GM21515 (cell line): ENCODE data around the gene METTL6.
"Not testable (repeated sequence)": the region's sequence is repeated elsewhere in the genome, so short reads cannot be mapped to it uniquely, and the experiment has no call there.

Experiments used
- ATAC-seq: cut with Tn5 transposase; IDR thresholded peaks from one replicate; pipeline ENCODE4 v1.9.1; 2021; ENCODE audit not compliant: unreplicated experiment

The METTL6 gene

DNA sequence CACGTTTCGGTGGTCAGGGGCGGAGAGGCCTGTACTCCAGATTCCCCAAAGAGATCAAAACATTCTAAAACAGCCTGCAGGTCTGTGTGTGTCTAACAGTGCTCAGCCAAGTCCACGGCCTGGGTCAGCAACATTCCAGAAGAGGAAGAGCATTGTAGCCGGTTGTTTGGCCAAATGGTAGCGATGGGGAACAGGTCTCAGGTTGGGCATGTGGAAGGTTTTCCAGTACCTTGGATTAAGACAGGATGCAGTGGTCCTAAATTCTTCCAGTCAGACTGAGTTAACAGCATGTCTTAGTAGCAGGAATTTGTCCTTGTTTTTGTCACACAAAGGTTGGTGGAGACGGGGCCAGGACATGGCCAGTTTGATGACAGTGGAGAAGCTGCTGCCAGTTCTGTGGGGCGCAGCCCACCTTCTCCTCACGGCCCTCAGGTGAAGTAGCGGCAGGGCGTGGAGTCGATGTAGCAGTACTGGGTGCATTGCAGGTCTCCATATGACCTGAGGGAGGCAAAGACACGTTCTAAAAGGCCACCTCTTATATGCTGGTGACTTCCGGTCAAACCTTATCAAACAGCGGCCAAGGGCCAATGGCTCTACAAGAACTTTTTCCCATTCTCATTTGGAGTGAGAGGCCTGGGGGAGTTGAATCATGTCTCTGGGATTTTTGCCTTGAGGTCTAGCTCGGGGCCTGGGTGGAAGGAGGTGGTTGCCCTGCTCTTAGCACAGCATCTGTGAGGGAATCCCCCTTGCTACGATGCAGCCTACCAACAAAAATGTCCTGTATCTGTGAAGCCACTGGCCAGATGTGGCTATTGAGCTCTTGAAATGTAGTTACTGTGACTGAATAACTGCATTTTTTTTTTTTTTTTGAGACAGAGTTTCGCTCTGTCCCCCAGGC is 24.1 kb upstream of the METTL6 start:
- ATAC-seq, result no peak

DNA sequence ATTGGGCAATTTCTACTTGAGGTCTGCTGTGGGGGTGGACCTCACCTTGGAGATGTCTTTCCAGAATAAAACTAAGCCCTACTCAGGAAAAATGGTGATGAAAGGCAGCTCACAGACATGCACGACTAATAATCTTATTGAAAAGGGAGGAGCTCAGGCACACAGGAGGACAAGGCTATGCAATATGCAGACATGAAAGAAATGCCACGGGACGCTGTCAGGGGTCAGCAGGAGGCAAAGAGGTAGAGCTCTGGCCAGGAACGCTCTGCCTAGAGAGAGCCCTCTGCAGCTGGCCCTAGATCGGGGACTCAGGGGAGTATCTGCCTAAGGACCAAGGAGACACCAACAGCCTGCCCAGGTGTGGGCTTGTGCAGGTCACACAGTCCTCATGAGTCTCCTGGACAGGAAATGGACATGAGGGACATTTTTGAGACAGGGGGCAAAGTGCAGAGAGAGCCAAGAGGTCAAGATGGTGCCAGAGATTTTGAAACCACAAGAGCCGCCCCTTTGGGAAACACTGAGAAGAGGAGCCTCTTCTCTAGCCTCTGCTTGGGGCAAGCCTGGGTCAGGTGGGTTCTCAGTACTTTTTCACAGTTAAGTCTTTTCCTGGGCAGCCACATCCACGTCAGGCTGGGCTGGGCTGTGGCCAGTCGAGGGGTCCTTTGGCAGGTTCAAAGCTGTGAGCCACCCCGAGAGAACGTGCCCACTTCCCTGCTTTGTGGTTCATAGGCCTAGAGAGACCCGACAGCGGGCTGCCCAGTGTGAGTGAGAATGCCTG is 23.3 kb upstream of the METTL6 start:
- ATAC-seq, result no peak

DNA sequence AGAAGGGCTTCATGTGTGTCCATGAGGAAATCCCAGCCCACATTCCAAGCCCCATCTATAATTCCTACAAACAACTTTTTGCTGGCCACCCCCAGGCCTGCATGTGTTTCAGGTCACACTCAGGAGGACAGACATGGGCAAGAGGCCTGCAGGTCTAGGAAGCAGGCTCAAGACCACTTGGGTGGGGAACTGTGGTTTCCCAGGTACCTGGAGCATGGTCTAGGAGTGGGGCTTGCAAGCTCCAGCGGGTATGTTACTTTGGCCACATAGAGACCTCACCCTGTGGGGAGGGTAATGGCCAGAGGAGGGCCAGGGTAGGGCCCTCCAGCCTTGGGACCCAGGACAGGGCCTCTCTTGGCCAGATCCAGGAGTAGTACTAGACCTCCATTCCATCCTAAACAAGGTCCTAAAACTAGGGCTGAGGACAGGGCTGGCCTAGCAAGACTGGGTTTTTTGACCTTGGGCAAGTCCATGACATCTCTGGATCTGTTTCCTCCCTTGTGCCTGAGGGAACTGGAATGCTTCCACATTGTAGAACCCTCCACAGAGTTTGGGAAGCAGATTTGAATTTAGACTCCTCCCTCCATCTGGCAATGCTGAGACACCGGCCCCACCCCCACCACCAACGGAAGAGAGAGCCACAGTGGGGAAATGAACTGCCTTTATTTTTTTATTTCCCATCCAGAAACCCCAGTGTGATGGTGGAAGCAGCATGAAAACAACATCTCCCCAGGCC is 22.3 kb upstream of the METTL6 start:
- no peak for ATAC-seq

DNA sequence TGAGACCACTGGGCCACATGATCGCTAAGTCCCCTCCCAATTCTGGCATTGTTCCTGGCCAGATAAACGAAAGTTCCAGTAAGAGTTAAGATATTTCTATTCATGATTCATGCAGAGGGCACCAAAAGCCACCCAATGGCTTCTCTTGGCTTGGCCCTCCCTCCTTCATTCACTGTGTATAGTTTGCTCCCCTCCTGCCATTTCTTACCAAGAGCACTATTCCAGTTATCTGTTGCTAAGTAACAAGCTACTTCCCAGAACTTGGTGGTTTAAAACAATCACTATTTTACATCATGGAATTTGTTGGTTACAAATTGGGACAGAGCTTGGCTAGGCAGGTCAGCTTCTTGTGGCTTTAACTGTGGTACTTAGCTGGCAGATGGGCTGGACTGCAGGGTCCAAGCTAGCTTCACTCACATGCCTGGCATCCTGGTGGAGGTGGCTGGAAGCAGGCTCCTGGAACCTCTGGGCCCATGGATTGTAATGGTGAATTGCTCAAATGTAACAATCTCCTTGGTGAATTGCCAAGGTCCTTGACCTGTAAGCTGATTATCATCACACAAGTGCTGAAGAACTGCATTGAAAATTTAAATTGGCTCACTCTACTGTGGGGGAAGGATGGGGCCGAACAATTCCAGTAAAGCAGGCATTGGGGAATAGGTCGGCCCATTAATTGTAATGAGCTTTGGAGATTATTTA is 16.6 kb upstream of the METTL6 start:
- ATAC-seq, result no peak

DNA sequence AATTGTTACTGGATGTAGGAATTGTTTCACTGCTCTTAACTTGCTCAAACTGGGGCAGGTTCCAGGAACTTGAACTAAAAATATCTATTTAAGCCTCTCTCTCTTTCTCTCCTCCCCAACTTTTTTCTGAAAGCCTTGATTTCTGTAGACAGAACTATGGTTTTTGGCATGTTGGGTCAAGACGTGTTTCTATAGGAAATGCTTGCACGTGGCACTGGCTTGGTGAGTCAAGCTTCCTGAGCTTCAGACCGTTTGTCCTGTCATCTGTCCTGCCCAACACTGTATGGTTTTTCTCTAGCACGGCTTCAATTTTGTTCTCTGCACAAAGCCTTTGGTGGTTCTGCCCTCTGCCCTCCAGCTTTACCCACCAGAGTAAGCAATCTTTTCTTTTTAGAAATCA is 13.5 kb upstream of the METTL6 start:
- ATAC-seq, result no peak

DNA sequence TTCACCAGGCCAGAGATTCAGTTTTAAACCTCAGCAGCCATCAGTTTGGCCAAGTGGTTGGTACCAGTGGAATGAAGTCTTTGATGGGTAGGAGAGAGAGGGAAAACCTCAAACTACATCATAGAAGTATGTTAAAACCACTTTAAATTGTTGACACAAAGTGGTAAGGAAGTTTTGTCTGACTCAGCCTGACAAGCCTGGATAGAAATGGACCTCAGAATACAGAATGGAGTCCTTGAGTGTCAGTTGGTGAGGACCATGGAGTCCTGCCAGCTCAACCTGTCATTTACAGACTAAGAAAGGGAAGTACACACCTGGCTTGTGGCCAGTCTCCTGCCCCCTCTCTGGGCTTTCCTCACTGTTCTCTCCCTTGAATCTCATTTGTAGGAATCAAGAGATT is 12.1 kb upstream of the METTL6 start:
- no peak for ATAC-seq

DNA sequence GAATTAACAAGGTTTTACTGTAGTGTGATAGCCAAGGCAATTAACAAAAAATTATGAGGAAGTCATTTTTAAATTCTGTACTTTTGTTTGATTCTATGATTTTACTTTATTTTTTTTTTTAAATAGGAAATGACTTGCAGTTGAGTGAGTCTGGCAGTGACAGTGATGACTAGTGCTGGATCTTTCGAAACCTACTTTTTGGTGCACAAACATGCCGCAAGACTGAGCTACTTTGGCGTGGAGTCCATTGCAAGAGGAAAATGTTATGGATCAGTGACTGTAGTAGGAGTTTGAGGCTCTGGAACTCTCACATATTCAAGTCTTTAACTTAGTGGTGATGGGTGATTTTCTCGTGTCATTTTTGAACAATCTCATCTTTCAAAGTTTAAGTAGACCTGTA is 11.6 kb upstream of the METTL6 start:
- no peak for ATAC-seq

DNA sequence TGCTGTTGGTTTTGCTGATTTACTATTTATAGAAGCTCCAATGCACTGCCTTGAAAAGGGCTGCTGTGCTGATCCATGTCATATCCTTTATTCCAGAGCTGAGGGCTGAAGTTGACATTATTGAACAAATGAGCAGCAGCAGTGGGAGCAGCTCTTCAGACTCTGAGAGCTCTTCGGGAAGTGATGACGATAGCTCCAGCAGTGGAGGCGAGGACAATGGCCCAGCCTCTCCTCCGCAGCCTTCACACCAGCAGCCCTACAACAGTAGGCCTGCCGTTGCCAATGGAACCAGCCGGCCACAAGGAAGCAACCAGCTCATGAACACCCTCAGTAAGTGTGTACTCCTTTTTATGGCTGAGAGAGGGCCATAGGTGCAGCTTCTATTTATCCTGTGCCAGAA is 8.9 kb upstream of the METTL6 start:
- no peak for ATAC-seq

DNA sequence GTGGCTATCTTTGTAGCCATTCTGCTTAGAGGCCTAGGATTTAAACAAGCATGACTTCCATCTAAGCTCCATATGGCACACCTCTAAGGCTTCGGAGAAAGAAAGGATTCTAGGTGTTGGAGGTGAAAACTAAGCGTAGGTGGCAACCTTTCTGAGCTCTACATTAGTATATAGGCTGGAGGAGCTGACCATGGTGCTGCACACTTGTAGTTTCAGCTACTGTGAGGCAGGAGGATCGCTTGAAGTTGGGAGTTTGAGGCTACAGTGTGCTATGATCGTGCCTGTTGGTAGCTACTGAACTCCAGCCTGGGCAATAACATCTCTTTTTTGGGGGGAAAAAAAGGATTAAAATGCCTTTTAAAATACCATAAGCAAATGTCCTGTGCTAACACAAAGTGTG is 7.4 kb upstream of the METTL6 start:
- ATAC-seq, result no peak

DNA sequence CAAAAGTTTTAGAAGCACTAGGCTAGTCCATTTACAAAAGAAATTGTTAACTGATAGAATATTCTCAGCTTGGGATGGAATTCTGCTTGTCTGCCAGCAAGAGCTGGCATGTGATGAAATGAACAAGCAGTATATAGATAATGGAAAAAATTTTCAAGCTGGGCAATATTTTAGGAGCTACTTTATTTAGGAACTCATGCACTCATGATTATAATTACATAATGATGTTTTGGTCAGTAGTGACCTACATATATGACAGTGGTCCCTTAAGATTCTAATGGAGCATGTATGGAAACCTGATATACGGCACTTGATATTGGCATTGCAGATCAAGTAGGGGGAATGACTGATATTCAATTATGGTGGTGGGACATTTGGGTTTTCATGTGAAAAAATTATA is 6.2 kb upstream of the METTL6 start:
- ATAC-seq, result no peak

DNA sequence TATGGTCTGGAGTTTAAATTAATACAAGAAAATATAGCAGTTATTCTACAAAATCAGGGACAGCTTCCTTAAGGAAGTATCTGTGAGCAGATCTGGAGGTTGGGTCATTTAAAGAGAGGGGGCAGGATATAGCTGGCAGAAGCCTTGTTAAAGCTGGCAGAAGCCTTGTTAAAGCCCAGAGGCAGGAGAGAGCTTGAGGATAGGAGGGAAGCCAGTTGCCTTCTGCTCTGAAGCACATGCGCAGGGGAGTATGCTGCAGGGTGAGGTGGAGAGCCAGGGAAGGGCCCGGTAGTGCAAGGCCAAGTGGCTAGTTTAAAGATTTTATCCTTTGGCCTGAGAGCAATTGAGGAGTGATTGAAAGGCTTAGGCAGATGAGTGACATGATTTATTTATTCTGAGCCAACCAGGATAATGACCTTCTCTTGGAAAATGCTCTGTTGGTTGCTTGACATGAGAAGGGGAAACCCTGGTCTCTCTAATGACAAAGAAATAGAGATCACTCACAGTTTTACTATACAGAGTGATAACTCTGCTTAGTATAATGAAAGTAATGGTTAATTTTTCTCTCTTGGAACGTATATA is 4.0 kb upstream of the METTL6 start:
- ATAC-seq, result no peak

DNA sequence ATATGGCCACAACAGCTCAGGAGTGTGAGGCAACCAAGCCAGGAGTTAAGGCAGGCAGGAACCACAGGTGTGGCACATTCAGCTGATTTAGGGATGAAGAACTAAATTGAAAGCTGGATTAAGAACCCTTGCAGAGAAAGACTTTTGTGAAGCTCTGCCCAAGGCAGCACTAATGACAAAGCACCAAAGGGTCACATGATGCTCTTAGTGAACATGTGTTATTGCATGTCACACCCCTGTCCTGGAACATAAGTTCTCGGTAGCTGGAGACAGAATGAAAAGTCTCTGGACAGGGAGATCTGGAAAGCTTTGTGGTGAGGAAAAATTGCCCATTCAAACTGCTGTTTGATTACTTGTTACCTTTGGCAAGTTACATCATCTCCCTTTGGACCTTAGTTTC is 3.3 kb upstream of the METTL6 start:
- no peak for ATAC-seq

DNA sequence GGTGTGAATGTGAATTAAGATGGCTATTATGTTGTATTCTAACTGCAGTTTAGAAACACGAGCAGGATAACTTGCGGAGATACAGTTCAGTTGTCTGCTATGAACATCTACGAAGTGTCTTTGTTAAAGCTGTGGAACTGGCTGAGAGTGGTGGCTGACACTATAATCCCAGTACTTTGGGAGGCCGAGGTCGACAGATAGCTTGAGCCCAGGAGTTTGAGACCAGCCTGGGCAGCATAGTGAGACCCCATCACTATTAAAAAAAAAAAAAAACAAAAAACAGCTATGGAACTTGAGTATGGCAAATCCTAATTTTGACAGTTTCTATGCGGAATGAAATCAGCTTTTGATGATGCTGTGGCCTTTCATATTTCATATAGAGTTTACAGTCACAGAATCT is 1.7 kb upstream of the METTL6 start:
- ATAC-seq, result no peak

DNA sequence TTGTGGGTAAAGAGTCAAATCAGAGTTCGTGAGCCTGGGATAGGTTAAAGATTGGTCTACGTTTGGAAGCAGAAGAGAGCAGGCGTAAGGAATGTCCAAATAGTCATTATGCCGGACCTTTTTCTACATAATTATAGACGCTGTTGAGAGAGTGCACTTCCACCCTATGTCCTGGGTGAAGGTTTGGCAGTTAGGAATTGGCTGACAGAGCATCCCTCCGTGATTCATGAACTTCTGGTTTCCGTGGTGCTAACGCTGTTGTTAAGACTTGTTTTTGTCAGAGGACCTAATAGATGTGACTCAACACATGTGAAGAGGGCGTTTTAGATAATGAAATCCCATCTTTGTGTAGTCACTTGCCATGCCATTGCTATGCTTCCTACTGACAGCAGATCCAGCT is 1.2 kb upstream of the METTL6 start:
- no peak for ATAC-seq

DNA sequence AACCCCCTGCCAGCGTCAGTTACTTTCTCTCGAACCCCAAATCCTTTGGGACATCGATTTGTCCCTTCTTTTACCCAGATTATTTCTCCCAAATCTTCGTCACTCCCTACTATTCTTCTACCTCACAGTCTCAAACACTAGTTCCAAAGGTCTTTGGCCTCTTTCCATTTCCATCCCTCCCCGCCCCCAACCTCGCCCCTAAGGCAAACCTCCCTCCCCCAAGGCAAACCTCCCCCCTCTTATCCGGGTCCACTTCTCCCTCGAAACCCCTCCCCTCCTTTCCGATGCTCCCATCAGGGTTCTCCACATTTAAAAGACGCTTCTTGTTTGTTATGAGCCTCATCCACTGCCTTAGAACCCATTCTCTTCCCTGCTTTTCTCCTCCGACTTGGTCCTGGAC is 637 bp upstream of the METTL6 start:
- ATAC-seq, result no peak

DNA sequence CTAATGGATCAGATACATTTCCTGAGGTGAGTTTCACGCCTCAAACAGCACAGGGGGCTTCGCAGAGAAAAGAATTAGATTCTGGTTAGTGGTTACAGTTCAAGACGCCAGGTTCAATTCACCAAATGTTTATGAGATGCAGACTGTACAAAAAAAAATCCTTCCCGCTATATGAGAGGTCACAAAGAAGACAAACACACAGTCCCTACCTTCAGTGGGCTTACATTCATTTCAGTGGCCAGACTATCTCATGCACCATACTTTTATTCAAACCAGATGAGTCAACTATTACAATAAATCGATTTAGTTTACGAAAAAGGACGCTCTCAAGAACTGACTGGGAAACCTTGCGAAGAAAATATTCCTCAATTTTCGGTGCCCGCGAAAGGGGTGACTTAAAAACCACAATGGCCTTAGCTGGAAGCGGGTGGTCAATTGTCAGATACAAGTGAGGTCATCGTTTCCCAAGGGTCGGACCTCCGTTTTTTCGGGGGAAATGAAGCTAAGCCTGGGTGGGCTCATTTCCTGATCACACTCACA is 695 bp downstream of the METTL6 start:
- no peak for ATAC-seq

DNA sequence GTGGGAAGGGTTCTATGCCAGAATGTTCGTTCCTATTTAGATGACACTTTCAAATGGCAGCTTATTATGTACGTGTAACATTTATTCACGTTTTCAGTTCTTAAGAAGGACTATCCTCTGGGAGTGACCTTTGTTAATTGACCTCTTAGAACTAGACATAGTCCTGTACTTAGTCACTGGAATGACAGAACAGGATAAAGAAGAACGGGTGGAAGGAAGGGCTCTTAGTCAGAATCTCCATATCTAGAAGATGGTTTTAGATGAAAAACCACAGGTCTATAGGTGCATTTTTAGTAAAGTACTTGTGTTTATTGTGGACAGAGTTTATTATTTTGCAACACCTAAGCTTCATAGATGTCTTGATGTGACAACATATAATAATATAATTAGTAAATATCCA is 6.5 kb downstream of the METTL6 start:
- no peak for ATAC-seq

DNA sequence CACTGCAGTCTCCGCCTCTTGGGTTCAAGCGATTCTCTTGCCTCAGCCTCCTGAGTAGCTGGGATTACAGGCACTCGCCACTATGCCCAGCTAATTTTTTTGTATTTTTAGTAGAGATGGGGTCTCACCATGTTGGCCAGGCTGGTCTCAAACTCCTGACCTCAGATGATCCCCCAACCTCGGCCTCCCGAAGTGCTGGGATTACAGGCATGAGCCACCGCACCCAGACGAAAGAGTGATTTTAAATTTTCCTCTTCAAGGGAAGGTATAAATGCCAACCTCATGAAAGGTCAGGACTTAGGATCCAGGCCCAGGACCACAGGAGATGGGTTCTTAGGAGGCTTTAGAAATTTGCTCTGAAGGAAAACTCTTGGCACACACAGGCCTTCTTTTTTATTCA is 16.4 kb downstream of the METTL6 start:
- not testable (repeated sequence) for ATAC-seq

DNA sequence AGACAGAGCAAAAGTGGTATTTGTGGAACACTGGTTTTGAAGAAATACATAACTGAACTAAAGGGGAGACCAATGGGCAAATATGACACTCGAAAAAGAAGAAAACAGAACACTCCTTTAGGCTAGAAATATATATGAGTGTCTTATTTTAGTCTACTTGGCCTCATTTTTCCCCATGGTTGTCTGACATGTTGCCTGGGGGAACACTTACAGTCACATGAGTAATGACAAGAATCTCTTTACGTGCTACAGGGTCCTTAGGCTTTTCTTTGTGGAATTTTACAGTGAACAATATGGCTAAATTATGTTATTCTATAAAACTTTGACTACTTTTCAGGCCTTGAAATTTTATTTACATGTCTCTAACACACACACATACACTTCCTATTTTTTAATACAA is 17.6 kb downstream of the METTL6 start:
- ATAC-seq, result no peak

DNA sequence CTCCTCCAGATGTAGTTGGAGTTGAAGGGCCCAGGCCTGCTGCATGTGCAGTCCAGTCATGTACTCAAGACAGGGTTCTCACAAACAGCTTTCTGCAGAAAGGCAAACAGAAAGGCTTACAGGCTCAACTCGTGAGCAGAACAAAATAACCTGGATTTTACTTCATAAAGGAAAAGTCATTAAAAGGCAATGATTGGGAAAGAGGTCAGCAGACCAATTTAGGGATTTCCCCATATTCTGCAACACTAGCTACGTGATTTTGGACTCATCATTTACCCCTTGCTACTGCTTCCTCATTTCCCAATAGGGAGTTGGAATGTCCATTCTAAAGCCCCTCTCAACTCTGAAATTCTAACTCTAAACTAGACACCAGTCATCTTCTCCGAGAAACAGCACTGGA is 18.1 kb downstream of the METTL6 start:
- no peak for ATAC-seq
